Fibroblast of pulmonary artery (primary cell): ENCODE data around the gene NRIP2.

Source experiments
- DNase-seq: peaks from one replicate; pipeline ENCODE4 v3.0.0-alpha.2; 2010; ENCODE audit warnings: low read depth
- H3K4me3 ChIP-seq: replicated peaks from 2 replicates; pipeline ENCODE4 v1.5.1; 2011; ENCODE audit warnings: low read depth, mild to moderate bottlenecking, control low read depth, low read length, moderate library complexity
- TF ChIP-seq, protein P1 (sequence below): IDR thresholded peaks from 2 replicates; pipeline ENCODE4 v1.5.1; 2011; ENCODE audit warnings: mild to moderate bottlenecking, control low read depth, low read length, inconsistent platforms; ENCODE audit errors: missing control alignments

Gene NRIP2

DNA sequence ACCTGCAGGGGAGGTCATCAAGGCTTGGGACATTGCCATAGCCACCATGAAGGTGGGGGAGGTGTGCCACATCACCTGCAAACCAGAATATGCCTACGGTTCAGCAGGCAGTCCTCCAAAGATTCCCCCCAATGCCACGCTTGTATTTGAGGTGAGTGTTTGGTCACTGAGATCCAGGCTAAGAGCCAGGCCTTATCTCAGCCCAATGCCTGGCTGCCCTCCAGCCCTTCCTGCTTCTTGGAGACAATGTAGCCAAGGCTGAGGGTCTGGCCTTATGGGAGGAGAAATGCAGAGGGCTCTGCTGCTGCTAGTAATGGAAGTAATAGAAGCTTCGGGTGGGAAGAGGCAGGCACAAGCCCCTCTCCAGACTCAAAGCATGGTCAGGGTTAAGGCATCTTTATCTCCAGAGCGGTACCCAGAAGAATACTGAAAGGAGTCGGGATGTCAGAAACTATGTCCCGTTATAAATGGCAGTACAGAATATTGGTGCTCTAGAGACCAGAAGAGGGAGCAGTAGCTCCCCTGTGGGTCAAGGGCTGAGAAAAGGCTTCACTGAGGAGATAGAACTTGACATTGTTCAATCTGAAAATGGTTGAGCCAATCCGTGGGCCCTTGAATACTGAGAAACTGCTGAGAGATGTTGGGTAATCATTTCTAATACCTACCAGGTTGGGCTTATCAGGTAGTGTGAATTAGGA lies 37.0 kb downstream of the NRIP2 start:
- TF ChIP-seq, protein P1, sequence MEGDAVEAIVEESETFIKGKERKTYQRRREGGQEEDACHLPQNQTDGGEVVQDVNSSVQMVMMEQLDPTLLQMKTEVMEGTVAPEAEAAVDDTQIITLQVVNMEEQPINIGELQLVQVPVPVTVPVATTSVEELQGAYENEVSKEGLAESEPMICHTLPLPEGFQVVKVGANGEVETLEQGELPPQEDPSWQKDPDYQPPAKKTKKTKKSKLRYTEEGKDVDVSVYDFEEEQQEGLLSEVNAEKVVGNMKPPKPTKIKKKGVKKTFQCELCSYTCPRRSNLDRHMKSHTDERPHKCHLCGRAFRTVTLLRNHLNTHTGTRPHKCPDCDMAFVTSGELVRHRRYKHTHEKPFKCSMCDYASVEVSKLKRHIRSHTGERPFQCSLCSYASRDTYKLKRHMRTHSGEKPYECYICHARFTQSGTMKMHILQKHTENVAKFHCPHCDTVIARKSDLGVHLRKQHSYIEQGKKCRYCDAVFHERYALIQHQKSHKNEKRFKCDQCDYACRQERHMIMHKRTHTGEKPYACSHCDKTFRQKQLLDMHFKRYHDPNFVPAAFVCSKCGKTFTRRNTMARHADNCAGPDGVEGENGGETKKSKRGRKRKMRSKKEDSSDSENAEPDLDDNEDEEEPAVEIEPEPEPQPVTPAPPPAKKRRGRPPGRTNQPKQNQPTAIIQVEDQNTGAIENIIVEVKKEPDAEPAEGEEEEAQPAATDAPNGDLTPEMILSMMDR = peak; percentile 23
- peak; percentile 53 for DNase-seq
- no peak overlapping the region for H3K4me3 ChIP-seq

DNA sequence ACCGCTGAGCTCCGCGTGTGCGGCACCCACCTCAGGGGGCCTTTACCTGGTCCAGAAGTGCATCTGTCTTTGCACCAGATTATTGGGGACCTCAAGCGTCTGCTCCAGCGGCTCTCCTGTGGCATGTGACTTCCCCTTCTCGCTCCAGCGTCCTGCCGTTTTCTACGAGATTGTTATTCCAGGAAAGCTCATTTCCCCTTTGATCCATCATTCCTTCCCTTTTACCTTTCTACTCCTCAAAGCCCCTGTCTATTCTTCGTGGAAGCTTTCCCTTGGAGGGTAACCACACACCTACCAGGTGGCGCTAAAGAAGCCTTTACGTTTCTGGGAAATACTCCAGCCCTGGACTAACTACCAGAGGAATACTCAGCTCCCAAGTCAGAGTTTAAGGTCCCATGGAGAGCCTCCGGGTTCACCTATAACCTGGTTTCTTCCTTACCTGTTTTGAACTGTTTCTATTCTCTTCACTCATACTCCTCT lies 38.6 kb downstream of the NRIP2 start:
- no peak for DNase-seq
- TF ChIP-seq, protein P1 = no peak
- peak overlapping the region; percentile 83 for H3K4me3 ChIP-seq

DNA sequence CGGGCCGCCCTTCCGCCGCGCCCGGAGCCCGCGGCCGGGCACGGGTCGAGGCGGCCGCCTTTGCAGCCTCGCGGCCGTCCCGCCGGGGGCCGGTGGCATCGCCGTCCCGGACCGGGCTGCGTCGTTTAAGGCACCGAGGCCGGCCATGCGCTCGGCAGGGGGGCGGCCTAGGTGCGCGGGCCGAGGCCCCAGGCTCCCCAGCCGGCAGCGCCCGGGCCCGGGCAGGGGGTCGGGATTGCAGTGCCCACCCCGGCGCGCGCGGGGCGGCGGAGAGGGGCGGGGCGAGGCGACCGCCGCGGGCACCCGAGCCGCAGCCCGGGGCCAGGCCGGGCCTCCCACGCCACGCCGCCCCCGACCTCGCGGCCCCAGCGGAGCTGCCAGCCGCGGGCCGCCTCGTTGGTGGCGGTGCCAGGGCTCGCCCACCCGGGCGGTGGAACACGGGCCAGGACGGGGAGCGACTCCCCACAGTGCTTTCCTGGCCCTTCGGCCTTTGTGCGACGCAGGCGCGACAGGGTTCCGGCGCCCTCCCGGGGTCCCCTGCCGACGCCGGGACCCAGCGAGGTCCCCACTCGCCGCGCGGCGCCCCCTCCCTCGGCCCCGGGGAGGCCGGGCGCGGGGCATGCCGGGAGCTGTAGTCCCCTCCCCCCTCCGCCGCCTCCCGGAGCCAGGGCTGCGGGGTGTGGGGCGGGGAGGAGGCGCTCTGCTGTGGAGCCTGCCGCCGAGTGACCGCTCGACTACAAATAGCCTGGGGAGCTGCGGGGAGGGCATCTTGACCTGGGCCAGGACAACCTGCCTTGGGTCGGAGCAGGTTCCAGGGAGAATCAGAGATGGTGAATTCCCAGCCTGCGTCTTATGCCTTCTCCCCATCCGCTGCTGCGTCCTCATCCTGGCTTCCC lies 39.3 kb downstream of the NRIP2 start:
- H3K4me3 ChIP-seq = peak overlapping the region; percentile 83
- TF ChIP-seq, protein P1 = no peak
- DNase-seq = peak; percentile 49

DNA sequence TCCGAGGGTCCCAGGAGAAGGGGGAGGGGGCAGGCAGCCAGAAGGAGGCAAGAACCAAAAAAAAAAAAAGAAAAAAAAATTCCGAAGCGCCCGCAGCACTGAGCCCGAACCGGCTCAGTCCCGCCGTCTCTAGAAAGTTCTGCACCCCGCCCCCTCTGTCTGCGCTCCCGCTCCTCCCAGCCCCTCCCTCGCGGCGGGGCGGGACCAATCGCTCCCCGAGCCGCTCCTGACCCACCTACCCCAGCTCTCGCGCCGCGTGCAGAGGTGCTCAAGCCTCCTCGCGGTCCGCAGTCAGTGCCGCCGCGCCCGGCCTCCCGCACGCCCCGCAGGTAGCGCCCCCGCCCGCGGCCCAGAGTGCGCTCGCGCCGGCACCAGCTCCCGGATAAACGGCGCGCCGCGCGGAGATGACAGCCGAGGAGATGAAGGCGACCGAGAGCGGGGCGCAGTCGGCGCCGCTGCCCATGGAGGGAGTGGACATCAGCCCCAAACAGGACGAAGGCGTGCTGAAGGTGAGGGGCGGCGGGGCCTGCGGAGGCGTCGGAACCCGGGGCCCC lies 40.0 kb downstream of the NRIP2 start, which contains the start of gene FKBP4:
FKBP4 (plus strand) TSS at position 235 of the 554 bp plus-strand sequence; CDS start at position 405, 170 bp downstream.
- peak within 1 kb of the TSS; percentile 83 for H3K4me3 ChIP-seq
- peak; percentile 80 for DNase-seq
- TF ChIP-seq, protein P1 = no peak

DNA sequence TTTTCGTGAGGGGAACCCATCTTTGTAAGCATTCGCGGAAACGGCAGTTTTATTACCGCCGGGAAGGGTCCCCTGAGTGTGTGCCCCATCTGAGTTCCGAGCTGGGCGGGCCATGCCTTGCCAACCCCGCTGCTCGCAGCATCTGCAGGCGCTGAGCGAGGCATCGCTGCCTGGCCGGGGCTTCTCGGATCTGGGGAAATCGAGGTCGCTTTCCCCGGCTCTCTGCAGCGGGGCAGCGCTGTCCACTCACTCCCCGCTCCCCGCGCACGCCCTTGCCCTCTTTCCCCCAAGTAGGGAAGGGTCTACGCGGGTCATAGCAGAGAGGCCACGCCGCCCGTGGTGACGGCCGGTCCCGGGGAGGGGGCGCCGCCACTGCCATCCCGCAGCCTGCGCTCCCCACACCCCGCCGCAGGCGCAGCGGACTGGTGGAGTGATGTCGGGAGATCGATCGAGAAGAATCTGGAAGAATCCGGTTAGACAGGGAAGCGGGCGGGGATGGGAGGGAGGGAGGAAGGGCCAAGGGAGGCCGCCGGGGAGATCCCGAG lies 40.6 kb downstream of the NRIP2 start:
- TF ChIP-seq, protein P1 = no peak
- peak; percentile 38 for DNase-seq
- H3K4me3 ChIP-seq = peak overlapping the region; percentile 83

DNA sequence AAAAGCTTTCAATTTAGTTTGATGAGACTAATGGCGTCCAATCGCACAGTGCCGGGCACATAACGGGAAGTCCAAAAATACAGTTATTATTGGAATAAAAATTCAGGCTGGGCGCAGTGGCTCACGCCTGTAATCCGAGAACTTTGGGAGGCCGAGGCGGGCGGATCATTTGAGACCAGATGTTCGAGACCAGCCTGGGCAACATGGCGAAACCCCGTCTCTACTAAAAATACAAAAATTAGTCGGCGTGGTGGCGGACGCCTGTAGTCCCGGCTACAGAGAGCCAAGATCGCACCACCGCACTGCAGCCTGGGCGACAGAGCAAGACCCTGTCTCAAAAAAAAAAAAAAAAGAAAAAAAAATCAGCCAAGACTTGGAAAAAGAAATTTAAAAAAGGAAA lies 41.3 kb downstream of the NRIP2 start:
- H3K4me3 ChIP-seq = no peak overlapping the region
- TF ChIP-seq, protein P1 = no peak
- DNase-seq = no peak
